ENCODE measurements around the gene FGGY. TPM values are rescaled to one million over a fixed set of nuclear protein-coding genes. Genes with fewer than 3 reads are reported as not detected.
"Not testable (repeated sequence)": the region's sequence is repeated elsewhere in the genome, so short reads cannot be mapped to it uniquely, and the experiment has no call there.

FGGY gene
- total RNA-seq, 2 donors from 2014 or later, result 14.6 to 24.7 TPM

DNA sequence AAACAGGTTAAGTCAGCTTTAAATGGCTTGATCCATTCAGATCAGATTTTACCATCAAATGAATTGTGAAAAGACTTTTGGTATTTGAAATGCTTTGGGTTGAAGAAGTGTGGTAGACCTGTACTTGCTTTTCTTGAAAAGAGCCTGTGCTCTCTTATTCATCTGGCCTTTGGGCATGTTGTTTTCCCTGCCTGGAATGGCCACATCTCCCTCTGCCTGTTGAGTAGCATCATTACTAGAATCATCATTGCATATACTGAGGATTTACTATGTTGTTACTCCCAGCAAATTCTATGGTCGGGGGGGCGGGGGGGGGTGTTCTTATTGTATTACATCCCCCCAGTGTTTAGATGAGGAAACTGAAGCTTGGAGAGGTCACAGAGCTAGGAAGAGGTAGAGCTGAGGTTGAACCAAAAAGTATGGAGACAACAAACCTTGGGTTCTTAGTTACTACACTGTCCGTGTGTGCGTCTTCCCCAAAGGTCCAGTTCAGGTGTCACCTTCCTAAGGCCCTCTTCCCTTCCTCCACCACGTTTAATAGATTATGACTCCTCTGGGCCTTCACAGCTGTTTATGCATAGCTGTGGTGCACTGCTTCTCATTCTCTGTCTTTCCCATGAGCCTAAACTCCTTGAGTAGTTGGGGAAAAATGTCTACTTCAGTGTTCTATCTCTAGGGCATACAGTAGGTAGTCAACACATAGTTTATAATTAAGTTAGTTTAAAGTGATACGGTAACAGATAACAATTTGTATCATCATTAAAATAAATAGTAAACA lies 271.5 kb downstream of the FGGY start:
- no peak for DNase-seq (ENCODE audit: low spot score)
- intact Hi-C loops (cut with DNase I), result no loop called here

- no peak for DNase-seq (ENCODE audit: low spot score)
- intact Hi-C loops (cut with DNase I), result no loop called here
Measured at GRCh38 chr1:59569198-59569597, 272.3 kb downstream of the FGGY start.

DNA sequence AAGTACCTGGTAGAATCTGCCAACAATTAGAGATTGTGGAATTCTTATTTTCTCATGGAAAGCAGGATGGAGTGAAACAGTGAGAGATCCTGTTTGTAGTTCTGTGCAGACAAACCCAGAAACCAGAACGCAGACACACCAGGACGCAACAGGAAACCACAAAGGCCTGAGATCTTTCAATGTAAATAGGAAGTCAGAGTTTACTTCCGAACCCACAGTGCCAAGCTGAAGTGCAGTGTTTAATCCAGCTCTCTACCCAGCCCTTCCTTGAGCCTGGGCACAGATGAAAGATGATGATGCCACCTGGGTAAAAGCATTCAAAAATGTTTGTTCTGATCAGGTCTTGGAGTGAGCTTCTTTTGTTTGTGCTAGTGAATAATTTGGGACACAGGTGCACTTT lies 273.6 kb downstream of the FGGY start:
- intact Hi-C loops (cut with DNase I), result no loop called here
- DNase-seq (ENCODE audit: low spot score), result no peak

DNA sequence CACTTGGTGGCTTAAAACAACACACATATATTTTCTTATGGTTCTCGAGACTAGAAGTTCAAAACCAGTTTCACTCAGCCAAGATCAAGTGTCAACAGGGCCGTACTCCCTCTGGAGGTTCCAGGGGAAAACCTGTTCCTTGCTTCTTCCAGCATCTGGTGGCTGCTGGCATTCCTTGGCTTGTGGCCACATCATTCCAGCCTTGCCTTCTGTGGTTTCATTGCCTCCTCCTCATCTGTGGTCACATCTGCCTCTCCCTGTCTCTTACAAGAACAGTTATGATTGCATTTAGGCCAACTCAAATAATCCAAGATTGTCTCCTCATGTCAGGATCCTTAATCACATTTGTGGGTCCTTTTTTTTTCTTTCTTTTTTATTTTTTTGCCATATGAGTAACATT lies 277.2 kb downstream of the FGGY start:
- DNase-seq (ENCODE audit: low spot score), result no peak
- intact Hi-C loops (cut with DNase I), result no loop called here

GRCh38 chr1:59577774-59578173 lies 280.9 kb downstream of the FGGY start:
- no peak for DNase-seq (ENCODE audit: low spot score)
- intact Hi-C loops (cut with DNase I), result no loop called here

DNA sequence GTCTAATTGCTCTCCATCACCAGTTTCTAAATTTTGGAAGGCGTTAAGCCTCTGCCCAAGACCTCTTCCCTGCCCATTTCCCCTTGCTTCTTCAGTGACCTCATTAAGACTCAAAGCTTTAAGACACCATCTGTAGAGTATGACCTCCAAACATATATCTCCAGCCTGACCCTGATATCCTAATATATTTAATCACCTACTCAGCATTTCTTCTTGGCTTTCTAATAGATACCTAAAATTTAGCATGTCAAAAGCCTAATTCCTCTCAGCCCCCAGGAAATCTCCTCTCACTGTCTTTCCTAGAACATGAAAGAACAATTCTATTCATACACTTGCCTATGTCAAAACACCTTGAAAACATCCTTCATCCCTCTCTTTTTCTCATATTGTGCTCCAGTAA lies 282.3 kb downstream of the FGGY start:
- DNase-seq (ENCODE audit: low spot score), result no peak
- intact Hi-C loops (cut with DNase I), result no loop called here

- intact Hi-C loops (cut with DNase I), result no loop called here
- no peak for DNase-seq (ENCODE audit: low spot score)
Measured at GRCh38 chr1:59580257-59580656, 283.4 kb downstream of the FGGY start.

- intact Hi-C loops (cut with DNase I); DNase-seq (ENCODE audit: low spot score): not testable (repeated sequence)
Measured at GRCh38 chr1:59592410-59592809, 295.5 kb downstream of the FGGY start.

- intact Hi-C loops (cut with DNase I), result no loop called here
- DNase-seq (ENCODE audit: low spot score), result no peak
Measured at GRCh38 chr1:59592924-59593323, 296.0 kb downstream of the FGGY start.

GRCh38 chr1:59593798-59594790 lies 297.2 kb downstream of the FGGY start:
- intact Hi-C loops (cut with DNase I), result no loop called here
- no peak for DNase-seq (ENCODE audit: low spot score)

GRCh38 chr1:59595774-59596173 lies 298.9 kb downstream of the FGGY start:
- intact Hi-C loops (cut with DNase I), result no loop called here
- DNase-seq (ENCODE audit: low spot score), result no peak

- intact Hi-C loops (cut with DNase I), result no loop called here
- DNase-seq (ENCODE audit: low spot score), result peak; percentile 80
Measured at GRCh38 chr1:59596432-59596831, 299.5 kb downstream of the FGGY start.

DNA sequence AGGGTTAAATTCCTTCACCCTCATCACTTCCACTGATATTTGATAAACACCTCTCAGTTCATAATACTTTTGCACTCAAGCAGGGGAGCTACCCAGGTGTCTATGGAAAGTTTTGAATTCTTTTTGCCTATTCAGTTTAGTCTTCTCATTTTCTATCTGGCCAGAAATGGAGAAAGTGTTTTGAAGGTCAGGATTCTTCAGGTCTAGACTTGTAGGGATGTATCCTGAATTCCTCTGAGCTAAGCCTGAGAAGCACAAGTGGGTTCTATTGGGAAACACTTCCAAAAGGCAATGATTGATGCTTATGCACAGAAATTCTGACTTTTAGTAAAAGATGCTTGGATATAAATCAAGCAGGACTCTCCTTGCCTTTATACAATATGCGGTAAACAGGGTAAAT lies 300.1 kb downstream of the FGGY start:
- intact Hi-C loops (cut with DNase I), result no loop called here

DNA sequence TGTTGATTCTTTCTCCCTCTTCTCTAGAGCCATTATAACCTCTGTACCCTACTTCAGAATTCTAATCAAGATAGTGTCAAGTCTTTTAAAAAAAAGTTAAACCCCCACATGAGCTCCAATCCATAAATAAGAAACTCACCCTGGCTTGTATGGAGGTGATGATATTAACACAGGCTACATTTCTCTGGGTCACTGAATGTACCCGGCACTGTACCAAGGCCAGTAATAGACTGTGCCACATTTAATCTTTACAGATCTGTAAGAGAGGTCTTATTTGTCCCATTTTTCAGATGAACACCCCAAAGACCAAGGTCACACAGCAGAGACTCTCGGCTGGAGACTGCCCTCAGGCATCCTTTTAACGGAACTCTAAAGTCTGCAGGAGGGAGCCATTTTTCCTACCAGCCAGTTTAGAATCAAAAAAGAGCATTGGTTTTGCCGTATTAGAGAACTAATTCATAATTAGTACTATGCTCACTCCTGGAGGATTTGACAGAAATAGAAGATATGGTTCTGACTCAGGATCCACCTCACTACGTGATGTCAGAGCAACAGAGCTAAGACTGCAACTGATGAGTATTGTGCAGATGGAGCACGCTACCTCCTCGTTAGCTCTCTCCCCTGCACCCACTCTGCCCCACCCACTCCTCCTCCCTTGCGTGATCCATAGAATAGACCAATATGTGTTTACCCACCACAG lies 300.7 kb downstream of the FGGY start:
- no peak for DNase-seq (ENCODE audit: low spot score)

More for the DNA sequence above, 300.1 kb downstream of the FGGY start:
- no peak for DNase-seq (ENCODE audit: low spot score)

GRCh38 chr1:59598120-59598440 lies 301.2 kb downstream of the FGGY start:
- DNase-seq (ENCODE audit: low spot score), result no peak
- intact Hi-C loops (cut with DNase I), result no loop called here

More for the DNA sequence above, 300.7 kb downstream of the FGGY start:
- intact Hi-C loops (cut with DNase I), result no loop called here

DNA sequence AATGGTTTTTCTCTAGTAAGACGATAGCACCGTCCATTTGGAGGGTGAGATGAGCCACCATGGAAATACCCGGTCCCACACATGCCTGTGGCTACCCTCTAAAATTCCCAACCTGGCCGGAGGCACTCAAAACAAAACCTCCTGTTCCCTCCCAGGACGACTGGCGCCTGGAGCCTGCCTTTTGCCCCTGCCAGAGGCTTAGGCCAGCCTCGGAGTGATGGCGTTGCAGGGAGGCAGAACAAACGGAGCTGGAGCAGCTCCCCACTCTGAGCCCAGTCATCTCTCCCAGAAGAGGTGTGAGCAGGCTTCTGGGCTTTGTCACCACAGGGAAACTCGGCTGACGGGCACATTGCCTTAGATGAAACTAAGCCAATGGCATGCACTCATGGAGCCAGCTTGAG lies 304.1 kb downstream of the FGGY start:
- intact Hi-C loops (cut with DNase I), result no loop called here
- DNase-seq (ENCODE audit: low spot score), result no peak

DNA sequence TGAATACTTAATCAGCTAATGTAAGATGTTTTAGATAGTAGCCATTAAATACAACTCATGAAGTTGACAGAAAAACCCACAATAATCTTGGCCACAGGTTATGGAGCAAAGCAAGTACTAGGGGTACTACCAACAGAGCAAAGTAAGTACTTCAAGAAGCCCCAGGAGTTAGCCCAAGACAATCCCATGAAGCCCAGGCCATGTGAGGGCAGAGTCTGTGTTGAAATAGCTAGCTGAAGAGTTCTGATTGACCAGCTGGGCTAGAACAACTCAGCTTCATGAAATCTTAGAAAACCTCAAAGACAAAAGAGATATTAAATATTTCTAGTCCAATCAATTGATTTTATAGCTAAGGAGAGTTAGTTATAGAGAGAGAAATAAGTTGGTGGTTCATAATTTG lies 304.9 kb downstream of the FGGY start:
- intact Hi-C loops (cut with DNase I), result no loop called here
- no peak for DNase-seq (ENCODE audit: low spot score)

- intact Hi-C loops (cut with DNase I), result no loop called here
- no peak for DNase-seq (ENCODE audit: low spot score)
Measured at GRCh38 chr1:59604191-59604590, 307.3 kb downstream of the FGGY start.

GRCh38 chr1:59605184-59605583 lies 308.3 kb downstream of the FGGY start:
- DNase-seq (ENCODE audit: low spot score), result no peak
- intact Hi-C loops (cut with DNase I), result no loop called here

GRCh38 chr1:59605761-59606160 lies 308.9 kb downstream of the FGGY start:
- DNase-seq (ENCODE audit: low spot score), result no peak
- intact Hi-C loops (cut with DNase I), result no loop called here
